ENCODE results near the gene TGFB1I1.

DNA sequence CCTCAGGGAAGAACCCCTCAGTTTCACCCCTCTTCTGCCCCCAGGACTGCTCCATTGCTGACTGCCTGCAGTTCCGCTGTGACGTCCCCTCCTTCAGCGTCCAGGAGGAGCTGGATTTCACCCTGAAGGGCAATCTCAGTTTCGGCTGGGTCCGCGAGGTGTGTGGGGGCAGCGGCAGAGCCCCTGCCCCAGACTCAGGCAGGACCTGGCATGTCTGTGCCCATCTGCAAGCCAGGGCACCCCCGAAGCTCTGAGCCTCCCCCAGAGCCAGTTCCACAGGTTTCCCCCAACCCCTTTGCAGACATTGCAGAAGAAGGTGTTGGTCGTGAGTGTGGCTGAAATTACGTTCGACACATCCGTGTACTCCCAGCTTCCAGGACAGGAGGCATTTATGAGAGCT is 48.2 kb upstream of the TGFB1I1 start:
- TF ChIP-seq RAD21 (IDR thresholded peaks at IDR 0.05; ENCODE audit: low read length) (no peak), POLR2A (IDR thresholded peaks at IDR 0.05; ENCODE audit: low read depth, low read length) (no peak), CHD1 (IDR thresholded peaks at IDR 0.05; ENCODE audit: low read depth, low read length) (no peak), RCOR1 (IDR thresholded peaks at IDR 0.05; ENCODE audit: insufficient replicate concordance, low read length) (no peak), RFX5 (IDR thresholded peaks at IDR 0.05; ENCODE audit: low read depth, low read length) (no peak), MAFK (IDR thresholded peaks at IDR 0.05; ENCODE audit: low read depth, low read length) (no peak), CEBPB (IDR thresholded peaks at IDR 0.05; ENCODE audit: low read depth, low read length) (no peak), BHLHE40 (IDR thresholded peaks at IDR 0.05; ENCODE audit: low read depth, low read length) (no peak)
- TF ChIP-seq, protein P1, sequence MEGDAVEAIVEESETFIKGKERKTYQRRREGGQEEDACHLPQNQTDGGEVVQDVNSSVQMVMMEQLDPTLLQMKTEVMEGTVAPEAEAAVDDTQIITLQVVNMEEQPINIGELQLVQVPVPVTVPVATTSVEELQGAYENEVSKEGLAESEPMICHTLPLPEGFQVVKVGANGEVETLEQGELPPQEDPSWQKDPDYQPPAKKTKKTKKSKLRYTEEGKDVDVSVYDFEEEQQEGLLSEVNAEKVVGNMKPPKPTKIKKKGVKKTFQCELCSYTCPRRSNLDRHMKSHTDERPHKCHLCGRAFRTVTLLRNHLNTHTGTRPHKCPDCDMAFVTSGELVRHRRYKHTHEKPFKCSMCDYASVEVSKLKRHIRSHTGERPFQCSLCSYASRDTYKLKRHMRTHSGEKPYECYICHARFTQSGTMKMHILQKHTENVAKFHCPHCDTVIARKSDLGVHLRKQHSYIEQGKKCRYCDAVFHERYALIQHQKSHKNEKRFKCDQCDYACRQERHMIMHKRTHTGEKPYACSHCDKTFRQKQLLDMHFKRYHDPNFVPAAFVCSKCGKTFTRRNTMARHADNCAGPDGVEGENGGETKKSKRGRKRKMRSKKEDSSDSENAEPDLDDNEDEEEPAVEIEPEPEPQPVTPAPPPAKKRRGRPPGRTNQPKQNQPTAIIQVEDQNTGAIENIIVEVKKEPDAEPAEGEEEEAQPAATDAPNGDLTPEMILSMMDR (conservative IDR thresholded peaks at IDR 0.05; ENCODE audit: low read depth, low read length), result no peak
